CD4-positive, CD25-positive, alpha-beta regulatory T cell (primary cell): ENCODE results near the gene FUT7. TPM values are rescaled to one million over a fixed set of nuclear protein-coding genes. Genes with fewer than 3 reads are reported as not detected.

Experiments
- ATAC-seq, 2 donors: fragments of 150-1000 bp; cut with Tn5 transposase; one replicate each; pipeline ENCODE4 v1.10.0; 2021; ENCODE audit warnings: low read depth in 2 of 2, moderate number of reproducible peaks in 2 of 2, moderate library complexity in 1 of 2
- DNase-seq, 3 donors: peaks; one replicate each; pipeline versions ENCODE4 v3.0.0 to v3.0.0-alpha.2; 2012 to 2022; ENCODE audit warnings: mixed read lengths in 1 of 3
- H3K27ac ChIP-seq: one replicate; pipeline ENCODE4 v1.7.0; 2013; ENCODE audit warnings: mild to moderate bottlenecking, low read length; ENCODE audit not compliant: insufficient read depth, poor library complexity, severe bottlenecking
- H3K27me3 ChIP-seq: one replicate; pipeline ENCODE4 v1.7.0; 2013; ENCODE audit warnings: low read length; ENCODE audit not compliant: control insufficient read depth, insufficient read depth
- H3K36me3 ChIP-seq: one replicate; pipeline ENCODE4 v1.7.0; 2013; ENCODE audit warnings: mild to moderate bottlenecking, low read length, moderate library complexity; ENCODE audit not compliant: control insufficient read depth, insufficient read depth
- H3K4me1 ChIP-seq: 2 replicates; pipeline ENCODE4 v1.7.0; 2013; ENCODE audit warnings: mild to moderate bottlenecking, low read length; ENCODE audit not compliant: insufficient read depth, control insufficient read depth, poor library complexity, severe bottlenecking
- H3K4me3 ChIP-seq: one replicate; pipeline ENCODE4 v1.7.0; 2013; ENCODE audit warnings: low read depth, mild to moderate bottlenecking, low read length, moderate library complexity
- H3K9me3 ChIP-seq, 2 experiments: 1 replicate in 1 of 2; 2 replicates in 1 of 2; pipeline ENCODE4 v1.7.0; 2013; ENCODE audit warnings: low read length in 2 of 2, mild to moderate bottlenecking in 1 of 2, moderate library complexity in 1 of 2; ENCODE audit not compliant: control insufficient read depth in 2 of 2
- H3K27ac Mint-ChIP-seq, 3 donors: one replicate each; pipeline ENCODE4 v1.8.0; 2020 to 2022; ENCODE audit warnings: mild to moderate bottlenecking in 3 of 3, mixed read lengths in 3 of 3, moderate library complexity in 2 of 3
- H3K27me3 Mint-ChIP-seq: one replicate; pipeline ENCODE4 v1.8.0; 2022; ENCODE audit warnings: mild to moderate bottlenecking, mixed read lengths
- H3K36me3 Mint-ChIP-seq: one replicate; pipeline ENCODE4 v1.8.0; 2020; ENCODE audit warnings: mixed read lengths
- H3K4me1 Mint-ChIP-seq, 4 donors: one replicate each; pipeline ENCODE4 v1.8.0; 2020 to 2022; ENCODE audit warnings: mixed read lengths in 4 of 4, mild to moderate bottlenecking in 1 of 4
- H3K4me3 Mint-ChIP-seq, 4 donors: one replicate each; pipeline ENCODE4 v1.8.0; 2020 to 2022; ENCODE audit warnings: mild to moderate bottlenecking in 4 of 4, mixed read lengths in 4 of 4, moderate library complexity in 3 of 4
- H3K9me3 Mint-ChIP-seq, 7 donors: one replicate each; pipeline ENCODE4 v1.8.0; 2020 to 2022; ENCODE audit warnings: mixed read lengths in 7 of 7, mild to moderate bottlenecking in 3 of 7, moderate library complexity in 2 of 7
- polyA plus RNA-seq, 4 donors: library from polyadenylated mRNA; unstranded; fragments of 300-500 nt; fragmentation: Illumina TruSeq; gene quantifications; one replicate each; pipeline ENCODE4 v1.2.3, GENCODE V29; 2021
- total RNA-seq: library from RNA; stranded (reverse); gene quantifications from one replicate; pipeline ENCODE4 v1.2.3, GENCODE V29; 2022

The FUT7 gene
- total and polyA plus RNA-seq, 5 donors from 2014 or later, result 15.2 to 79.0 (median 37.4) TPM

- no peaks in the 10 kb centered on the region for H3K27me3 ChIP-seq
- H3K36me3 ChIP-seq, result no peaks in the 10 kb centered on the region
- Mint-ChIP-seq H3K36me3 (no peaks in the 10 kb centered on the region), H3K27me3 (no peaks in the 10 kb centered on the region), H3K9me3 (no peaks in the 10 kb centered on the region), H3K27ac (no peak overlapping the region), H3K4me3 (peak overlapping the region in 3 of 4 donors; percentile 57 to 89 (median 85)), H3K4me1 (peaks cover 0 to 36% (median 10%) of the 10 kb centered on the region in 4 donors)
- H3K27ac ChIP-seq, result no peak overlapping the region
- no peaks in the 10 kb centered on the region for H3K9me3 ChIP-seq
- ATAC-seq (no peak), DNase-seq (no peak)
- peaks cover 49% of the 10 kb centered on the region for H3K4me1 ChIP-seq
- no peak overlapping the region for H3K4me3 ChIP-seq
Observed at GRCh38 chr9:137026384-137026783, 5.5 kb downstream of the FUT7 start.

GRCh38 chr9:137025517-137025966, 6.3 kb downstream of the FUT7 start:
- Mint-ChIP-seq H3K36me3 (no peaks in the 10 kb centered on the region), H3K4me1 (peaks cover 0 to 32% (median 7%) of the 10 kb centered on the region in 4 donors), H3K4me3 (peak overlapping the region in 1 of 4 donors; percentile 85), H3K27ac (no peak overlapping the region), H3K9me3 (no peaks in the 10 kb centered on the region), H3K27me3 (no peaks in the 10 kb centered on the region)
- H3K27me3 ChIP-seq, result no peaks in the 10 kb centered on the region
- H3K4me1 ChIP-seq, result peaks cover 40% of the 10 kb centered on the region
- DNase-seq (no peak), ATAC-seq (no peak)
- H3K36me3 ChIP-seq, result no peaks in the 10 kb centered on the region
- H3K4me3 ChIP-seq, result no peak overlapping the region
- H3K27ac ChIP-seq, result no peak overlapping the region
- no peaks in the 10 kb centered on the region for H3K9me3 ChIP-seq

GRCh38 chr9:137023583-137023991, 8.3 kb downstream of the FUT7 start:
- Histone ChIP-seq H3K4me1 (peaks cover 21% of the 10 kb centered on the region), H3K27ac (no peak overlapping the region), H3K4me3 (no peak overlapping the region), H3K9me3 (no peaks in the 10 kb centered on the region), H3K36me3 (no peaks in the 10 kb centered on the region), H3K27me3 (no peaks in the 10 kb centered on the region)
- peak overlapping the region in 1 of 3 donors; percentile 42 for H3K27ac Mint-ChIP-seq
- H3K9me3 Mint-ChIP-seq, result no peaks in the 10 kb centered on the region
- H3K4me1 Mint-ChIP-seq, result peaks cover 0 to 20% (median 3%) of the 10 kb centered on the region in 4 donors
- no peak overlapping the region for H3K4me3 Mint-ChIP-seq
- no peak for DNase-seq
- no peak for ATAC-seq
- no peaks in the 10 kb centered on the region for H3K27me3 Mint-ChIP-seq
- no peaks in the 10 kb centered on the region for H3K36me3 Mint-ChIP-seq

GRCh38 chr9:137023157-137023556, 8.7 kb downstream of the FUT7 start:
- no peaks in the 10 kb centered on the region for H3K9me3 ChIP-seq
- H3K36me3 ChIP-seq, result no peaks in the 10 kb centered on the region
- Mint-ChIP-seq H3K36me3 (no peaks in the 10 kb centered on the region), H3K27me3 (no peaks in the 10 kb centered on the region), H3K4me3 (peak overlapping the region in 1 of 4 donors; percentile 47), H3K9me3 (no peaks in the 10 kb centered on the region), H3K27ac (no peak overlapping the region), H3K4me1 (peaks cover 0 to 20% (median 3%) of the 10 kb centered on the region in 4 donors)
- DNase-seq, result no peak
- no peaks in the 10 kb centered on the region for H3K27me3 ChIP-seq
- H3K4me1 ChIP-seq, result peaks cover 19% of the 10 kb centered on the region
- ATAC-seq, result no peak
- H3K27ac ChIP-seq, result no peak overlapping the region
- no peak overlapping the region for H3K4me3 ChIP-seq

- DNase-seq (no peak), ATAC-seq (no peak)
- peak overlapping the region in 1 of 4 donors; percentile 47 for H3K4me3 Mint-ChIP-seq
- Histone ChIP-seq H3K27ac (no peak overlapping the region), H3K4me3 (no peak overlapping the region), H3K27me3 (no peaks in the 10 kb centered on the region), H3K36me3 (no peaks in the 10 kb centered on the region), H3K4me1 (peaks cover 19% of the 10 kb centered on the region), H3K9me3 (no peaks in the 10 kb centered on the region)
- H3K36me3 Mint-ChIP-seq, result no peaks in the 10 kb centered on the region
- H3K9me3 Mint-ChIP-seq, result no peaks in the 10 kb centered on the region
- peaks cover 0 to 20% (median 3%) of the 10 kb centered on the region in 4 donors for H3K4me1 Mint-ChIP-seq
- no peak overlapping the region for H3K27ac Mint-ChIP-seq
- no peaks in the 10 kb centered on the region for H3K27me3 Mint-ChIP-seq
Observed at GRCh38 chr9:137022662-137023008, 9.3 kb downstream of the FUT7 start.

- peak overlapping the region in 1 of 3 donors; percentile 20 for H3K27ac Mint-ChIP-seq
- H3K9me3 ChIP-seq, result no peaks in the 10 kb centered on the region
- H3K9me3 Mint-ChIP-seq, result peaks cover 0 to under 1% (median 0%) of the 10 kb centered on the region in 7 donors
- H3K4me1 Mint-ChIP-seq, result peaks cover 0 to 17% (median 3%) of the 10 kb centered on the region in 4 donors
- H3K27me3 Mint-ChIP-seq, result no peaks in the 10 kb centered on the region
- peak overlapping the region in 1 of 4 donors; percentile 88 for H3K4me3 Mint-ChIP-seq
- H3K4me3 ChIP-seq, result no peak overlapping the region
- peak overlapping the region; percentile 55 for H3K27ac ChIP-seq
- no peaks in the 10 kb centered on the region for H3K36me3 ChIP-seq
- ATAC-seq, result peak; percentile 69 to 70
- no peaks in the 10 kb centered on the region for H3K36me3 Mint-ChIP-seq
- DNase-seq, result peak; percentile 56 to 69 (median 65)
- no peaks in the 10 kb centered on the region for H3K27me3 ChIP-seq
- peaks cover 14% of the 10 kb centered on the region for H3K4me1 ChIP-seq
Observed at GRCh38 chr9:137021979-137022661, 9.8 kb downstream of the FUT7 start.

- Histone ChIP-seq H3K4me3 (no peak overlapping the region), H3K27me3 (no peaks in the 10 kb centered on the region), H3K9me3 (no peaks in the 10 kb centered on the region), H3K27ac (peak overlapping the region; percentile 55), H3K36me3 (no peaks in the 10 kb centered on the region), H3K4me1 (peaks cover 8% of the 10 kb centered on the region)
- Mint-ChIP-seq H3K4me3 (no peak overlapping the region), H3K9me3 (peaks cover 0 to 2% (median 0%) of the 10 kb centered on the region in 7 donors), H3K27me3 (no peaks in the 10 kb centered on the region), H3K27ac (no peak overlapping the region), H3K4me1 (peaks cover 0 to 12% (median 2%) of the 10 kb centered on the region in 4 donors), H3K36me3 (peaks cover 4% of the 10 kb centered on the region)
- ATAC-seq (peak in 1 of 2 donors; percentile 4), DNase-seq (no peak)
Observed at GRCh38 chr9:137021568-137021978, 10.3 kb downstream of the FUT7 start.
